ENCODE results near the gene TMEM221.
"Not testable (repeated sequence)": the region's sequence is repeated elsewhere in the genome, so short reads cannot be mapped to it uniquely, and the experiment has no call there.

The TMEM221 gene

GRCh38 chr19:17448131-17448967 lies at the start of gene TMEM221:
TSS of gene TMEM221 (minus strand) at chr19:17448668. CDS start at chr19:17448462, 206 bp downstream.
- DNase-seq (ENCODE audit: low read depth), result no peak

GRCh38 chr19:17497149-17497798 lies 48.8 kb upstream of the TMEM221 start:
- no peak for DNase-seq (ENCODE audit: low read depth)

GRCh38 chr19:17496337-17496997 lies 48.0 kb upstream of the TMEM221 start:
- DNase-seq (ENCODE audit: low read depth), result peak; percentile 62

- no peak for DNase-seq (ENCODE audit: low read depth)
Observed at GRCh38 chr19:17495639-17496296, 47.3 kb upstream of the TMEM221 start.

- no peak for DNase-seq (ENCODE audit: low read depth)
Observed at GRCh38 chr19:17491287-17491686, 42.8 kb upstream of the TMEM221 start.

GRCh38 chr19:17490411-17490810 lies 41.9 kb upstream of the TMEM221 start:
- DNase-seq (ENCODE audit: low read depth), result no peak

GRCh38 chr19:17489392-17490030 lies 41.0 kb upstream of the TMEM221 start:
- no peak for DNase-seq (ENCODE audit: low read depth)

- DNase-seq (ENCODE audit: low read depth), result peak; percentile 51
Observed at GRCh38 chr19:17488593-17489391, 40.3 kb upstream of the TMEM221 start.

- DNase-seq (ENCODE audit: low read depth), result no peak
Observed at GRCh38 chr19:17487284-17488121, 39.0 kb upstream of the TMEM221 start.

GRCh38 chr19:17486545-17487240 lies 38.2 kb upstream of the TMEM221 start:
- no peak for DNase-seq (ENCODE audit: low read depth)

GRCh38 chr19:17484520-17485185 lies 36.2 kb upstream of the TMEM221 start:
- no peak for DNase-seq (ENCODE audit: low read depth)

GRCh38 chr19:17483605-17484002 lies 35.1 kb upstream of the TMEM221 start:
- no peak for DNase-seq (ENCODE audit: low read depth)

GRCh38 chr19:17482877-17483604 lies 34.6 kb upstream of the TMEM221 start:
- DNase-seq (ENCODE audit: low read depth), result no peak

- DNase-seq (ENCODE audit: low read depth), result no peak
Observed at GRCh38 chr19:17481986-17482385, 33.5 kb upstream of the TMEM221 start.

- no peak for DNase-seq (ENCODE audit: low read depth)
Observed at GRCh38 chr19:17479325-17479791, 30.9 kb upstream of the TMEM221 start.

- DNase-seq (ENCODE audit: low read depth), result no peak
Observed at GRCh38 chr19:17475541-17476115, 27.2 kb upstream of the TMEM221 start.

GRCh38 chr19:17475011-17475540 lies 26.6 kb upstream of the TMEM221 start:
- DNase-seq (ENCODE audit: low read depth), result not testable (repeated sequence)

All from stimulated activated CD8-positive, alpha-beta memory T cell treated with anti-CD3 and anti-CD28 coated beads, Interleukin-15, amount 100 ng/mL, for 1 hour (primary cell).